Activated naive CD4-positive, alpha-beta T cell treated with anti-CD3 and anti-CD28 coated beads, Interleukin-2, amount 50 U/mL, for 72 hours (primary cell): ENCODE results near the gene PET100. TPM values are rescaled to one million over a fixed set of nuclear protein-coding genes. Genes with fewer than 3 reads are reported as not detected.

Source experiments
- ATAC-seq, 2 donors: fragments of 150-1000 bp; cut with Tn5 transposase; 2 replicates each; pipeline ENCODE4 v1.10.0; 2021; ENCODE audit warnings: mild to moderate bottlenecking in 2 of 2, moderate library complexity in 2 of 2
- DNase-seq, 2 donors: peaks; one replicate each; pipeline ENCODE4 v3.0.0; 2021 to 2022; ENCODE audit warnings: low spot score in 2 of 2
- H3K27ac Mint-ChIP-seq, 2 donors: one replicate each; pipeline ENCODE4 v1.8.0; 2022; ENCODE audit warnings: mild to moderate bottlenecking in 2 of 2, mixed read lengths in 2 of 2
- H3K36me3 Mint-ChIP-seq, 2 donors: one replicate each; pipeline ENCODE4 v1.8.0; 2022; ENCODE audit warnings: mixed read lengths in 2 of 2
- H3K9me3 Mint-ChIP-seq, 2 donors: one replicate each; pipeline ENCODE4 v1.8.0; 2022; ENCODE audit warnings: mixed read lengths in 2 of 2
- total RNA-seq, 2 donors: library from RNA; stranded (reverse); gene quantifications; one replicate each; pipeline ENCODE4 v1.2.3, GENCODE V29; 2022

Gene PET100, protein sequence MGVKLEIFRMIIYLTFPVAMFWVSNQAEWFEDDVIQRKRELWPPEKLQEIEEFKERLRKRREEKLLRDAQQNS
- total RNA-seq: 100 to 1,000 TPM; 101 to 108 TPM

DNA sequence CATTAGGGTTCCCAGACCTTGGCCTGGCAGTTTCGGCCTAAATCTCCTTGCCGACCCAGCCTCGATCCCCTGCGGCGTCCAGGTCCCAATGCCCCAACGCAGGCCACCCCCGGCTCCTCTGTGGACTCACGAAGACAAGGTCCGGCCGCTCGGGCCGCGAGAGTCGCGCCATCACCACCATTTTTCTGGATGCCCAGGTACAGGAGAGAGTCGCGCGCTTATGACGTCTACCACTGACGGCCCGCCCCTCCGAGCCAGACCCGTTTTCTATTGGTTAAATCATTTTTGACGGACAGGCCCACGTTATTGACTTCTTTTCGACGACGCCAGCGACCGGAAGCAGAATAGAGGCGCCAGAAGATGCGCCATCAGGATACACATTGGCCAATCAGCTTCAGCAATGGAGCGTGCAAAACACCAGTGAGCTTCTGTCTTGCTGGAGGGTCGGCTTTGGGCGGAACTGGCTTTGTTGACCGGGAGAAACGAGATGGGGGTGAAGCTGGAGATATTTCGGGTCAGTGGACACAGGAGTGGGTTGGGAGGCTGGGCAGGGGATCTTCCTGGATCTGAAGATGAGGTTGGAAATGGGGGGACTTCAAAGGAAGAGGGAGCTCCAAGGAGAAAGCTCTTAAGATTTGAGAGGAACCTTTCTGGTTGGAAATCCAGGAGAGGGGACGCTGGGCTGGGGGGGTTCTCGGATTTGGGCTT, at the start of gene PET100, which contains the start of gene XAB2:
Gene PET100, plus strand, starts transcription at position 447 of the 708 bp plus-strand sequence. Its CDS starts 41 bp downstream, at position 488.
Gene XAB2, minus strand, starts transcription at position 199 of the 708 bp plus-strand sequence. Its CDS starts 18 bp downstream, at position 181.
- Mint-ChIP-seq H3K36me3 (peaks cover 19 to 26% of the 10 kb centered on the region in 2 donors), H3K9me3 (no peaks in the 10 kb centered on the region)

DNA sequence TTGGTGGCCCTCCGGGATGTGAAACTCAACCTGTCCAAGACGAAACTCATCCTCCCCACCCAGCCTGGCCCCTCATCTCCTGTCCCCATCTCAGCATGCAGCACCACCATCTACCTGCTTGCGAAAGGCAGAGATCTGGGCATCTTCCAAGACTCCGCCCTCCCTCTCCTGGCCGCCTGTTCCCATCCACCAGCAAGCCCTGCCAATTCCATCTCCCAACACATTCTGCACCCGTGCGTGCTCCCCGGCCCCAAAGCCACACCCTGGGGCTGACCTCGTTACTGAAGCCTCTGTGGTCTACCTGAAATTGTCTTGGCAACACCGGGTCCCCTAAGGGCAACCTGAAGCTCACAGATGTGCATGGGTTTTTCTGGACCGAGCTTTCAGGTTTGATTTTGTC, 47.1 kb upstream of the PET100 start:
- peak overlapping the region in 1 of 2 donors; percentile 55 for H3K27ac Mint-ChIP-seq
- ATAC-seq (no peak), DNase-seq (no peak)
- no peaks in the 10 kb centered on the region for H3K9me3 Mint-ChIP-seq
- no peaks in the 10 kb centered on the region for H3K36me3 Mint-ChIP-seq

More for the DNA sequence above, at the start of gene PET100, which contains the start of gene XAB2:
- peak within 1 kb of the TSS; percentile 98 to 99 for H3K27ac Mint-ChIP-seq
- peak; percentile 99 to 100 for ATAC-seq
- DNase-seq: peak; percentile 92 to 98

DNA sequence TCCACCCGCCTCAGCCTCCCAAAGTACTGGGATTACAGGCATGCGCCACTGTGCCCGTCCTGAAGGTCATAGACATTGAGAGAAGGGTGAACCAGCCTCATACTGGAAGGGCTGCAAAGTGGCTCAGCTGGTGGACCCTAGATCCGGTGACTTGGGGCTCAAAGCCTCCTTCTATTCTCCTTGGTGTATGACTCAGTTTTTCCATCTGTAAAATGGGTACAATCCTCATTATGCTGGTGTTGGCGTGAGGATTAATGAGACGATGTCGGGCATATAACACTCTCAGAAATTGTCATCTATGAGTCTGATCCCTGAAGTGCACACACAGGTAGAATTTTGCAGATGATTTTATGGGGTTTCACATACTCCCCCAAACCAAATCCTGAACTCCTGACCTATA, 39.8 kb upstream of the PET100 start:
- H3K36me3 Mint-ChIP-seq: no peaks in the 10 kb centered on the region
- ATAC-seq: no peak
- no peaks in the 10 kb centered on the region for H3K9me3 Mint-ChIP-seq
- DNase-seq: no peak
- H3K27ac Mint-ChIP-seq: no peak overlapping the region

DNA sequence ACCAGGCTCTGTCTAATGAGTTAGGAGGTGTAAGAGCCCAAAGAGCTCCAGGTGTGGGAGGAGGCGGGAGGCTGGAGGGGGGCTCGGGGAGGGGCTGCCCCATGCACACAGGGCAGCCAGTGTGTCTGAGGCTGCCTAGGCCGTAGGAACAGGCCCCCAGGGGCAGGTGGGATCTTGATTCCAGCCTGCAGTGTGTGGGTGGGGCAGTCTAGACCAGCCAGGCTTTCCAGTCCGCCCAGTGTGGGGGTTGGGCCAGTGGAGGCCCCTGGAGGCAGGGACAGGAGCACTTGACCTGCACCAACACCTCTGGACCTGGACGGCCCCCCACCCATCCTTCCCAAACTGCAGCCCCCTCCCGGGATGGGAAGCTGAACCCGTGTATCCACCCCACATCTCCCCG, 39.3 kb upstream of the PET100 start:
- no peak for ATAC-seq
- H3K27ac Mint-ChIP-seq: no peak overlapping the region
- no peaks in the 10 kb centered on the region for H3K36me3 Mint-ChIP-seq
- DNase-seq: no peak
- H3K9me3 Mint-ChIP-seq: no peaks in the 10 kb centered on the region

DNA sequence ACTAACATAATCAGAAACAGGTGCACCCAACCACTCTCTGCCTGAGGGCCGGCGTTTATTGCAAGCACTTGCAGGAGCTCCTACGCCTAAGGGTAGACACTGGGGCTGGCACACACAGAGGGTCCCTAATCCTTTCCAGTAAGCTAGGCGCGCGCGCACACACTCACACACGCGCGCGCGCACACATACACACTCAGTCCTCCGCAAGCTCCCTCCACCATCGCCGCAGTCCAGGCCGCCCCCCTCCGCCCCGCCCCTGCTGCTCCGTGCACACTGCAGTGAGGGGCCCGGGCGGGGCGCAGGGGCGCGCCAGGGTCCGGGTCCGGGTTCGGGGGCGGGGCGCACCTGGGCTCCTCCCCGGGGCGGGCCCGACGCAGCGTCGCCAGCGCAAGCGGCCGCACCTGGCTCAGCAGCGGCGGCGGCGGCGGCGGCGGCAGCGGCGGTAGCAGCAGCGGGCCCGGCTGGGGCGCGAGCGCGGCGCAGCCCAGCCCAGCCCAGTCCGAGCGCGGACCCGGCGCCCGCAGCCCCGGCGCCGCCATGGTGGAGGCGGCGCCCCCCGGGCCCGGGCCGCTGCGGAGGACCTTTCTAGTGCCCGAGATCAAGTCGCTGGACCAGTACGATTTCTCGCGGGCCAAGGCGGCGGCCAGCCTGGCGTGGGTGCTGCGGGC, 34.0 kb upstream of the PET100 start, which contains the start of gene CAMSAP3:
Gene CAMSAP3, plus strand, starts transcription at position 398 of the 668 bp plus-strand sequence. Its CDS starts 140 bp downstream, at position 538.
- Mint-ChIP-seq H3K9me3 (no peaks in the 10 kb centered on the region), H3K36me3 (no peaks in the 10 kb centered on the region), H3K27ac (no peak within 1 kb of the TSS)
- ATAC-seq (peak; percentile 70 to 87), DNase-seq (peak in 1 of 2 donors; percentile 62)

DNA sequence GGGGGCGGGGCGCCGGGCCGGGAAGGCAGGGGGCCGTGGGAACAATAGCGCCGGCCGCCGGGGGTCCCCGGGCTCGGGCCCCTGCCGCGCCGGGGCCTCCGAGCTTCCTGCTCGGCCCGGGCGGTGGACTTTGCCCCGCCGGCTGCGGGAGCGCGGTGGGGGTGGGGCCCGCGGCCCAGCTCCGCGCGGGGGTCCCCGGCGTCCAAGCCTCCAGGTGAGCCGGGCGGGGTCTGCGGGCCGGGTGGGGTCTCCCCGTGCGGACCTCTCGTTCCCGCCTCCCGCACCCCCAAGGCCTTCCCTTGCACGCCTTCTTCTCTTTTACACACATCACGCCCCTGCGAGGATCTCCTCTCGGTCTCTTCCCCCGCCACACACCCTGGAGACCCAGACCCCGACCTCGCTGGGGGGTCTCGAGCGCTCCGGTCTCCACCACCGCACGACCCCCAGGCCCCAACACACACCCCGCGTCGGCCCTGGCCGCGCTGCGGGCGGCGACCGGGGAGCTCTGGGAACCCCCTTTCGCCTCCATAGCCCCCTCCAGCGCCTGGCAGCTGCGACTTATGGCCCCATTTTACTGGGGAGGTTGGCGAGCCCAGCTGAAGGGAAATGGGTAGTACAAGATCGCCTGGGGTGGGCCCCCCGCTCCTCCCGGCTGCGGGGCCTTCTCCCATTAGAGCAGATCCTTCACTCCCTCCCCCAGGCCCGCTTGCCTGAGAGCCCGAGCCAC, 33.2 kb upstream of the PET100 start:
- ATAC-seq (no peak), DNase-seq (no peak)

DNA sequence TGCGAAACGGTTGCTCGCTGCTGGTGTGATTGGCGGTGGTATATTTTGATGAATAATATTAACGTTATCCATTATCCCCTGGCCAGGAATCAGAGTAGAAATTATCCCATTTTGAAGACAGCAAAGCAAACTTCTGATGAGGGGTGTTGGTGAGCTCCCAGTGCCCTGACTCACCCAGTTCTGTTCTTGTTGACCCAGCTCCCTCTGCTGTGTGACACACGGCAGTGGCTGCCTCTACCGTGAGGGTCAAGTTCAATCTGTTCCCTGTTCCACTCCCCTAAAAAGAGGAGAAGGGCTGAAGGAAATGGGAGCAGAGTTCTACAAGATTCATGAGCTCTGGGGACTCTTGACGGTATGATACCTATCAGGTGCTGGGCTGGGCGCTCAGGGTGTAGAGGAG, 31.9 kb upstream of the PET100 start:
- DNase-seq: no peak
- no peak for ATAC-seq
- Mint-ChIP-seq H3K27ac (no peak overlapping the region), H3K9me3 (peaks cover 3 to 4% of the 10 kb centered on the region in 2 donors), H3K36me3 (no peaks in the 10 kb centered on the region)

More for the DNA sequence above, 33.2 kb upstream of the PET100 start:
- no peak overlapping the region for H3K27ac Mint-ChIP-seq
- no peaks in the 10 kb centered on the region for H3K36me3 Mint-ChIP-seq
- H3K9me3 Mint-ChIP-seq: peaks cover 3 to 4% of the 10 kb centered on the region in 2 donors

DNA sequence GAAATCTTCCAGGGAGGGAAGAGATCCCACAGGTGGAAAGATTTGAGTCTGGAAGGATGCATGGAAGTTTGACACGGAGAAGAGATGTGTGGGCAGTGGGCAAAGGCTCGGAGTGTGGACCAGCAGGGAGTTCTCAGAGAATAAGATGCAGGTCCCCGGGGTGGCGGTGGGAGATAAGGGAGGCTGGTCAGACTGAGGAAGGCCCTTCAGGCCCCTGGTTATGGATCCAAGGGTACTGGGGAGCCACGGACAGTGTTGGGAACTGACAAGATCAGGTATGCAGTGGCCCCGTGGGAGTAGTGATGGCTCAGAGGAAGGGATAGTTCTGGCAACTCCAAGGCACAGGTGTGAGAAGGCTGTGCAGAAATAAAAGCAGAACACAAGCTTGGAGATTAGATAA, 31.4 kb upstream of the PET100 start:
- H3K36me3 Mint-ChIP-seq: no peaks in the 10 kb centered on the region
- peaks cover 3 to 4% of the 10 kb centered on the region in 2 donors for H3K9me3 Mint-ChIP-seq
- no peak for ATAC-seq
- H3K27ac Mint-ChIP-seq: no peak overlapping the region
- no peak for DNase-seq

DNA sequence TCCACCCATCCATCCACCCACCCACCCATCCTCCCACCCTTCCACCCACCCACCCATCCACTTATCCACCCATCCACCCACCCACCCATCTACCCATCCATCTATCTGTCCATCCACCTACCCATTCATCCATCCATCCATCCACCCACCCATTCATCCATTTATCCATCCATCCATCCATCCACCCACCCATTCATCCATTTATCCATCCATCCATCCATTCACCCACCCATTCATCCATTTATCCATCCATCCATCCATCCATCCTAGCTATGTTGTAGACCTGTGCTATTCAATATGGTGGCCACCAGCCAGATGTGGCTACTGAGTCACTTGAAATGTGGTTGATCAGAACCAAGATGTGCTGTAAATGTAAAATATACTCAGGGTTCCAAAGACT, 28.9 kb upstream of the PET100 start:
- peak overlapping the region in 1 of 2 donors; percentile 86 for H3K27ac Mint-ChIP-seq
- peaks cover 3 to 4% of the 10 kb centered on the region in 2 donors for H3K9me3 Mint-ChIP-seq
- no peak for ATAC-seq
- DNase-seq: no peak
- H3K36me3 Mint-ChIP-seq: no peaks in the 10 kb centered on the region

DNA sequence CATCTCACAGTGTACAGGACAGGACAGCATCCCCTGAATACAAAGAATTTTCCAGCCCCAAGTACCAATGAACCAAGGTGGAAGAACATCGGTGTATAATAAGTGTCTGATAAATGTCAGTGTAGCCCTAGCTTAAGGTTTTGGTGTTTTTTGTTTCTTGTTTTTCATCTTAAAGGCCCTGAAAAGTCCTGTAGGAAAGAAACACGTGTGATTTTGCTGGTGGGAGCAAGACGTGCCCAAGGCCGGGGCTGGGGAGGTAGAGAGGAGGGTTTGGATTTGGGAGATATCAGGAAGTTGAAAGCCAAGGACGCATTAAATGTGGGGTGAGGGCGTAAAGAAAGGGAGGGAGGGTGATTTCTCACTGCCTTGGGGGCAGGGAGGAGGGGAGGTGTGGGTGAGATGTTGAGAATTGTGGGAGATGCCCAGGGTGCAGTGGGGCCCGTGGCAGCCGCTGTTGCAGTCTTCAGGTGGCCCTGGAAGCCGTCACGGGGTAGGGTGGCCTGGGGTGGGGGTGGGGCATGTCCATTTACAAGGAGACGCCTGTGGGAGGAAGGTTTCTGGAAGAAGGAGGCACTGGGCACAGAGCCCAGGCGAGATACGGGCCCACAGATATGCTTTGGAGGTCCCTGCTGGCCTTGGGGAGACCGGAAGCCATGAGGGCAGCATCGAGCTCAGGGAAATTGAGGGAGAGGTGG, 27.2 kb upstream of the PET100 start:
- no peaks in the 10 kb centered on the region for H3K36me3 Mint-ChIP-seq
- DNase-seq (no peak), ATAC-seq (no peak)
- H3K27ac Mint-ChIP-seq: no peak overlapping the region
- H3K9me3 Mint-ChIP-seq: peaks cover 3 to 4% of the 10 kb centered on the region in 2 donors

DNA sequence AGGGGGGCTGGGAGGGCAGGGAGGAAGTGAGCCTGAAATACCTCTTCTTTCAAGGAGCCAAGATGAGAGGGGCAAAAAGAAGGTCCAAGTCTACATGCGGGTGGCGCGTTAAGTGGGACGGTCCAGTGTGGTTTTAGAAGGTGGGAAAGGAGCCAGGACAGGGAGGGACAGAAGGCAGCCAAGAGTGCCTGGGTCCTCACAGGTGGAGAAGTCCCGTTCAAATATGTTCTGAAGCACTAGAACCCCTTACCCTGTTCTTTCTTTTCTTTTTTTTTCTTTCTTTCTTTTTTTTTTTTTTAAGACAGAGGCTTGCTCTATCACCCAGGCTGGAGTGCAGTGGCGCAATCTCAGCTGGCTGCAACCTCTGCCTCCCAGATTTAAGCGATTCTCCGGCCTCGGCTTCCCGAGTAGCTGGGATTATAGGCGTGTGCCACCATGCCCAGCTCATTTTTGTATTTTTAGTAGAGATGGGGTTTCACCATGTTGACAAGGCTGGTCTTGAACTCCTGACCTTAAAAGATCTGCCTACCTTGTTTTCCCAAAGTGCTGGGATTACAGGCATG, 26.6 kb upstream of the PET100 start:
- no peaks in the 10 kb centered on the region for H3K36me3 Mint-ChIP-seq
- peak overlapping the region in 1 of 2 donors; percentile 29 for H3K27ac Mint-ChIP-seq
- ATAC-seq (no peak), DNase-seq (no peak)
- peaks cover 3 to 4% of the 10 kb centered on the region in 2 donors for H3K9me3 Mint-ChIP-seq

DNA sequence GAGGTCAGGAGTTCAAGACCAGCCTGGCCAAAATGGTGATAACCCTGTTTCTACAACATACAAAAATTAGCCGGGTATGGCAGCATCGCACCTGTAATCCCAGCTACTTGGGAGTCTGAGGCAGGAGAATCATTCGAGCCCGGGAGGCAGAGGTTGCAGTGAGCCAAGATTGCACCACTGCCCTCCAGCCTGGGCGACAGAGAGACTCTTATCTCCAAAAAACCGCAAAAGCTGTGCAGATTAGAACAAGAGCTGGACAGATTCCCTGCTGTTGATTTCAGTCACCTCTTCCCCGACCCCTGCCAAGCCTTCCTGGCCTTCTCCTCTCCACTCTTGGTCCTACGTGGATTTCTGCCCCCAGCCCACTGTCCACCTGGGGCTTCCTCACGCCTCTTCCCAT, 25.7 kb upstream of the PET100 start:
- no peak for ATAC-seq
- no peak for DNase-seq
- Mint-ChIP-seq H3K27ac (no peak overlapping the region), H3K9me3 (peaks cover 3 to 4% of the 10 kb centered on the region in 2 donors), H3K36me3 (no peaks in the 10 kb centered on the region)

DNA sequence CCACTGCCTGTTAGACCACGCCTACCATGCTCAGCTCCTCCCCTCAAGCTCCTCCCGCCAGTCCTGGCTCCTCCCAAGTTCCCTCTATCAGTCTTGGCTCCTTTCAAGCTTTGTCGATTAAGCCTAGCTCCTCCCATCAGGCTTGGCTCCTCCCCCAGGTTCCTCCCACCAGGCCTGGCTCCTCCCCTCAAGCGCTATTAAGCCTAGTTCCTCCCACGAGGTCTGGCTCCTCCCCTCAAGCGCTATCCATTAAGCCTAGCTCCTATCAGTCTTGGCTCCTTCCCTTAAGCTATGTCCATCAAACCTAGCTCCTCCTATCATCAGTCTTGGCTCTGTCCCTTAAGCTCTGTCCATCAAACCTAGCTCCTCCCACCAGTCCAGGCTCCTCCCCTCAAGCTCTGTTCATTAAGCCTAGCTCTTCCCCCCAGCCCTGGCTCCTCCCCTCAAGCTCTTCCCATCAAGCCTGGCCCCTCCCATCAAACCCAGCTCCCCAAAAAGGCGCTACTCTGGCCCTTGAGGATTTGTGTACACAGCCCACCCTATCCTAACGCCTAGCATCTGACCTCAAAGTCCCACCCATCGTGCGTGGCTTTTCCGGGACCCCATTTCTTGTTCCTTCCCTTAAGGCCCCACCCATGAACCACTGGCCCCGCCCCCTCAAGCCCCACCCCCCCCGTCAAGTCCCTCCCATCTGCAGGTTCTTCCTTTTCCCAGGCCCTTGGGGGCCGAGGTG, 23.9 kb upstream of the PET100 start:
- no peak overlapping the region for H3K27ac Mint-ChIP-seq
- ATAC-seq (peak; percentile 70 to 74), DNase-seq (peak in 1 of 2 donors; percentile 54)
- no peaks in the 10 kb centered on the region for H3K36me3 Mint-ChIP-seq
- peaks cover 3 to 4% of the 10 kb centered on the region in 2 donors for H3K9me3 Mint-ChIP-seq

DNA sequence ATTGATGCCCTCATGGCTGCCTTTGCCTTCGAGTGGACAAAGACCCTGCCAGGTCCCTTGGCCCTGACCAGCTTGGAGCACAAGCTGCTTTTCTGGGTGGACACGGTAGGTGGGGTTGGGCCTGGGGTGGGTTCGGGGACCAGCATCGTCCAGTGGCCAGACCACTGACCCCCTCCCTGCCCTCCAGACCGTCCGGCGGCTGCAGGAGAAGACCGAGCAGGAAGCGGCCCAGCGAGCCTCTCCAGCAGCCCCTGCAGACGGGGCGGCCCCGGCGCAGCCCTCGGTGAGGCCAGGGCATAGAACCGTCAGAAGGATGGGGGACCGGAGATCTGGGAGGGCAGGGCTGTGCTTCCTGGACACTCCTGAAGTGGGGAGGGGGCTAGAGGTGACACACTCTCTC, 23.3 kb upstream of the PET100 start:
- H3K9me3 Mint-ChIP-seq: no peaks in the 10 kb centered on the region
- H3K27ac Mint-ChIP-seq: no peak overlapping the region
- ATAC-seq (no peak), DNase-seq (no peak)
- no peaks in the 10 kb centered on the region for H3K36me3 Mint-ChIP-seq

DNA sequence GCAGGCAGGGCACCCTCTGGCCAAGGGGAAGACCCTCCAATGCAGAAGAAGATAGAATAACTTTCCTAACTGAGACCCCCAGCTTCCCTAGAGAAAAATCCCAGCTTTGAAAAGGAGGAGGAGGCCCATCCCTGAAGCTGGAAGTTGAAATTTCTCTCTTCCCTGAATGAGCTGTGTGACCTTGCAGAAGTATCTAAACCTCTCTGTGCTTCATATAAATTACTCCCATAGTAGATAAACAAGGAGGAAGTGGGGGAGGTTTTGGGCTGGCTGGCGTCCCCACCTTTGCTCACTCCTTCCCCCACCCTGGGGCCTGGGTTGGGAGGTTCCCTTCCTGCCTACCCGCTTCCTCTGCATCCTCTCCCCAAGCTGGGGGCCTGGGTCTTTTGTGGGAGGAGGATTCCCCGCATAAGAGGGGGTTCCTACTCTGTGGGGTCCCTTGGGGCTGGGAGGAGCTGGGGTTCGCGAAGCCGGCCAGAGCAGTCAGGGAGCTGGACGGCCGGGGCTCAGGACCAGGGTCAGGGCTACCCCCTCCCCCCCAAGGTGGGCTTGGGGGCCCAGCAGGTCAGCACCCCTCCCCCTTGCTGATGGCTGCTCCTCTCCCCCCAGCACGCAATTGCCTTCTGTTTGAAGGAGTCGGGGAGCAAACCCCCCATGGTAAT, 22.2 kb upstream of the PET100 start:
- Mint-ChIP-seq H3K36me3 (no peaks in the 10 kb centered on the region), H3K9me3 (no peaks in the 10 kb centered on the region), H3K27ac (no peak overlapping the region)
- DNase-seq (no peak), ATAC-seq (no peak)
